Measurements from ENCODE around the gene ATP9B.

Gene ATP9B

DNA sequence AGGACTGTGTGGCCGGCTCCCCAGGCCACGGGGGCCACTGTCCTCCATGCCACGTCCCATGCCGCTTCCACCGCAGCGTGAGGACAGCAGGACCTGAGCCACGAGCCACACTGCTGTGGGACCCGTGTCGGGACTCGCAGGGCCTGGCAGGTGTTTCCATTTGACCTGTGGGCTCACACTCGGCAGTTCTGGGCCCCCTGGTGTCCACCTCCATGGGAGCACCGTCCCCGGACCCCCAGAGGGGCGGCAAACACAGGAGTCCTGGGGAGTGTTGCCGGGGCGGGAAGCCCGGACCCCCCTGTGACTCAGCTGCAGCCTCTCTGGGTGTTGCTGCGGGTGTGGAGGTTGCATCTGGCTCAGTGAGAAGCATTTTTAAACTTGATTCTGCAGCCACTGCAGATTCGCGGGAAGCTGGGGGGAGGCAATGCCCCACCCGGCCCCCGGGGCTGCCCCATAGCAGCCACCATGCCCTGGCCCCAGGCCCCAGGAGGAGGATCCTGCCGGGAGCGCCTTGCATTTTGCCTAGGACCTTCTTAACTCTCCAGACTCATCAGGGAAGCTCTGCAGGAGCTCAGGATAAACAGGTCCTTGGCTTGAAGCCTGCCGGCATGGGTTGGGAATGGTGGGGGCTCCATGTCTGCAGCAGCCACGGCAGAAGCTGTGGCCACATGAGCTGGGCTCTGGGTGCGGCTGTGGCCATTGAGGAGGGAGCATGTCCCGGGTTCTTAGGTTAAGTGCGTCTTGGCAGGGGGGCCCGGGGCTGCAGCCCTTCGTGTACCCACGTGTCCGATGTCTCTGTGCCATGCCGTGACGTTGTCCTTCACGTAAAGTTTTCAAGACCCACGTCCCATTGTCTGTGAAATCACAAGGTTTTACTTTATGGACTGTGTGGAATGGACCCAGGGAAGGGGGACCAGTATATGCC is 357.4 kb downstream of the ATP9B start:
- no peaks in the 10 kb centered on the region for H3K36me3 ChIP-seq (ENCODE audit: control insufficient read depth, insufficient read depth, low read length)
- H3K27me3 ChIP-seq (ENCODE audit: control insufficient read depth, insufficient read depth, low read length): no peaks in the 10 kb centered on the region
- H3K4me3 ChIP-seq (ENCODE audit: low read length): no peak overlapping the region
- H3K27ac ChIP-seq (ENCODE audit: low read length): no peak overlapping the region
- H3K9me3 ChIP-seq (ENCODE audit: control insufficient read depth, insufficient read depth, low read length): no peaks in the 10 kb centered on the region
- no CpG with 5 or more reads among the region's 37 CpGs for WGBS (ENCODE audit: insufficient coverage, insufficient read length)
- DNase-seq (ENCODE audit: low read depth, low spot score): no peak
- H3K4me1 ChIP-seq (ENCODE audit: control insufficient read depth, insufficient read depth, low read length): no peaks in the 10 kb centered on the region

DNA sequence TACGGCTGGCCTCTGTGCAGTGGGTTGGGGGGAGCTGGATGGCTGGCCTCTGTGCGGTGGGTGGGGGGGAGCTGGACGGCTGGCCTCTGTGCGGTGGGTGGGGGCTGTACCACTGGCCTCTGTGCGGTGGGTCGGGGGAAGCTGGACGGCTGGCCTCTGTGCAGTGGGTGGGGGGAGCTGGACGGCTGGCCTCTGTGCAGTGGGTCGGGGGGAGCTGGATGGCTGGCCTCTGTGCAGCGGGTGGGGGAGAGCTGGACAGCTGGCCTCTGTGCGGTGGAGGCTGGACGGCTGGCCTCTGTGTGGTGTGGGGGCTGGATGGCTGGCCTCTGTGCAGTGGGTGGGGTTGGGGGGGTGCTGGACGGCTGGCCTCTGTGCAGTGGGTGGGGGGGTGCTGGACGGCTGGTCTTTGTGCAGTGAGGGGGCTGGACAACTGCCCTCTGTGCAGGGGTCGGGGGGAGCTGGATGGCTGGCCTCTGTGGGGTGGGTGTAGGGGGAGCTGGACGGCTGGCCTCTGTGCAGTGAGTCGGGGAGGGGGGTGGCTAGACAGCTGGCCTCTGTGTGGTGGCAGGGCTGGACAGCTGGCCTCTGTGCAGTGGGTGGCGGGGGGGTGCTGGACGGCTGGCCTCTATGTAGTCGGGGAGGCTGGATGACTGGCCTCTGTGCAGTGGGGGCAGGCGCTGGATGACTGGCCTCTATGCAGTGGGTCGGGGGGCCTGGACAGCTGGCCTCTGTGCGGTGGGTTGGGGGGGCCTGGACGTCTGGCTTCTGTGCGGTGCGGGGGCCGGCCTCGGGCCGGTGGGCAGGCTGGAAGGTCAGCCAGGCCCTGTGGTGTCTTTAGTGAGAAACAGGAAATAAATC is 358.4 kb downstream of the ATP9B start:
- no peak for DNase-seq (ENCODE audit: low read depth, low spot score)
- Histone ChIP-seq H3K4me1 (ENCODE audit: control insufficient read depth, insufficient read depth, low read length) (no peaks in the 10 kb centered on the region), H3K27me3 (ENCODE audit: control insufficient read depth, insufficient read depth, low read length) (no peaks in the 10 kb centered on the region), H3K27ac (ENCODE audit: low read length) (no peak overlapping the region), H3K36me3 (ENCODE audit: control insufficient read depth, insufficient read depth, low read length) (no peaks in the 10 kb centered on the region), H3K9me3 (ENCODE audit: control insufficient read depth, insufficient read depth, low read length) (no peaks in the 10 kb centered on the region), H3K4me3 (ENCODE audit: low read length) (no peak overlapping the region)
- WGBS (ENCODE audit: insufficient coverage, insufficient read length): no CpG with 5 or more reads among the region's 29 CpGs

Measured in iPS DF 6.9 (cell line).